ENCODE data around the gene RHO.
A peak's percentile ranks its signal among the peaks of the same experiment; 100 is the strongest.

RHO gene

GRCh38 chr3:129547241-129547640, 18.8 kb downstream of the RHO start:
- TF ChIP-seq, protein P1, sequence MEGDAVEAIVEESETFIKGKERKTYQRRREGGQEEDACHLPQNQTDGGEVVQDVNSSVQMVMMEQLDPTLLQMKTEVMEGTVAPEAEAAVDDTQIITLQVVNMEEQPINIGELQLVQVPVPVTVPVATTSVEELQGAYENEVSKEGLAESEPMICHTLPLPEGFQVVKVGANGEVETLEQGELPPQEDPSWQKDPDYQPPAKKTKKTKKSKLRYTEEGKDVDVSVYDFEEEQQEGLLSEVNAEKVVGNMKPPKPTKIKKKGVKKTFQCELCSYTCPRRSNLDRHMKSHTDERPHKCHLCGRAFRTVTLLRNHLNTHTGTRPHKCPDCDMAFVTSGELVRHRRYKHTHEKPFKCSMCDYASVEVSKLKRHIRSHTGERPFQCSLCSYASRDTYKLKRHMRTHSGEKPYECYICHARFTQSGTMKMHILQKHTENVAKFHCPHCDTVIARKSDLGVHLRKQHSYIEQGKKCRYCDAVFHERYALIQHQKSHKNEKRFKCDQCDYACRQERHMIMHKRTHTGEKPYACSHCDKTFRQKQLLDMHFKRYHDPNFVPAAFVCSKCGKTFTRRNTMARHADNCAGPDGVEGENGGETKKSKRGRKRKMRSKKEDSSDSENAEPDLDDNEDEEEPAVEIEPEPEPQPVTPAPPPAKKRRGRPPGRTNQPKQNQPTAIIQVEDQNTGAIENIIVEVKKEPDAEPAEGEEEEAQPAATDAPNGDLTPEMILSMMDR (IDR thresholded peaks at IDR 0.05; ENCODE audit: low read depth, low read length) = no peak
- no peak overlapping the region for H3K4me3 ChIP-seq (ENCODE audit: low read depth, low read length)
- in situ Hi-C loops (cut with HindIII; ENCODE audit: low sequenced_read_pairs) = no loop called here
- DNase-seq (ENCODE audit: low read depth, low spot score) = no peak

DNA sequence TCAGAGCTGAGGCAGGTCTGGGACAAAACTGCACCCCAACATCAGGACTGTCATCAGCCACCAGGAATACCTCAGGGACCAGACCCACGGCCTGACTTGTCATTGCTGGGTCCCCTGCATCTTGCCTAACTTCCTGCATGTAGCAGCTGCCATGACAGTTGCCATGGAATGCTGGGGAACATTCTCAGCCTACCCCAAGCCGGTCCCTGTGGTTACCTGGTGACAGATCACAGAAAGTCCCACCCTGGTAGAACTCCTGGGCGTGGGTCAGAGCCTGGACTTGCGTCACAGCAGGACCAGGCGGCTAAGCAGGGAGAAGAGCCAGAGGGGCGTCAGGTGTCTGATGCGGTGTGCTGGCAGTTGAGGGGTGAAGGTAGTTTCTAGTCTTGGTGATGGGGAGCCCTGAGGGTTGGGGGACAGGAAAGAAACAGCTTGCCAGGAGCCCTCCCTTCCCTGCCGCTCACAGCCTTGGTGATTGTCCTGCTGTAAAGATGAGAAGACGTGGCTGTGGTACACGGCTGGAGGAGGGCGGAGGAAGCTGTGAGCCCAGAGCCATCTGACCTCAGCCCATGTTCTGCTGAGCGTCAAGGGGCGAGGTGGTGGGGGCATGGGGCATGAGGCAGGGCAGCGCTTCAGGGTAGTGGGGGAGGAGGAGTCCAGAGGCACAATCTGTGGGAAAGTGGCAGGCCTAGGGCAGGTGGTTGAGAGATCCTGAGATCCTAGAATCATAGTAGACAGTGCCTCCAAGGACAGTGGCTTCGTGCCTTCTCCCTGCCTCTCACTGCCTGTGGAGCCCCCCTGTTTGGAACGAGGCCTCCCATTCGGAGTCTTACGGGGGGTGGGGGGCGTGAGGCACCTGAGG, 19.9 kb downstream of the RHO start:
- in situ Hi-C loops (cut with HindIII; ENCODE audit: low sequenced_read_pairs) = no loop called here
- no peak for DNase-seq (ENCODE audit: low read depth, low spot score)
- H3K4me3 ChIP-seq (ENCODE audit: low read depth, low read length) = no peak overlapping the region
- TF ChIP-seq, protein P1 (IDR thresholded peaks at IDR 0.05; ENCODE audit: low read depth, low read length) = no peak

DNA sequence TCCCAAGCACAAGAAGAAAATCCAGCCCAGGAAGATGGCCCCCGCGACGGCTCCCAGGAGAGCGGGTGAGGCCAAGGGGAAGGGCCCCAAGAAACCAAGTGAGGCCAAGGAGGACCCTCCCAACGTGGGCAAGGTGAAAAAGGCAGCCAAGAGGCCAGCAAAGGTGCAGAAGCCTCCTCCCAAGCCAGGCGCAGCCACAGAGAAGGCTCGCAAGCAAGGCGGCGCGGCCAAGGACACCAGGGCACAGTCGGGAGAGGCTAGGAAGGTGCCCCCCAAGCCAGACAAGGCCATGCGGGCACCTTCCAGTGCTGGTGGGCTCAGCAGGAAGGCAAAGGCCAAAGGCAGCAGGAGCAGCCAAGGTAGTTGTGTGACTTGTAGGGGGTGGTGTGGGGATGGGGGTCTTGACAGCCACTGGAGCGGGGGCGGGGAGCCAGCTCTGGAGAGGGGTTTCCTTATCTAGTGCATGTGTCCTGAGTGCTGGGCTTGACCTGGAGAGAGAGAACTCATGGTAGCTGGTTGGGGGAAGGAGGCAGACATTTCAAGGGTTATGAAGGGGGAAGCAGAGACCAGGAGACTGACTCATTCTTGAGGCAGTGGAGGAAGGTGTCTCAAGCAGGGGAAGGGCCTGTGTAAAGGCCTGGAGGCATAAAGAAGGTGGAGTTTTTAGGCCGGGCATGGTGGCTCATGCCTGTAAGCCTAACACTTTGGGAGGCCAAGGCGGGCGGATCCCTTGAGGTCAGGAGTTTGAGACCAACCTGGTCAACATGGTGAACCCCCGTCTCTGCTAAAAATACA, 20.8 kb downstream of the RHO start:
- TF ChIP-seq, protein P1 (IDR thresholded peaks at IDR 0.05; ENCODE audit: low read depth, low read length) = no peak
- no peak overlapping the region for H3K4me3 ChIP-seq (ENCODE audit: low read depth, low read length)
- peak; percentile 23 for DNase-seq (ENCODE audit: low read depth, low spot score)
- in situ Hi-C loops (cut with HindIII; ENCODE audit: low sequenced_read_pairs) = no loop called here

DNA sequence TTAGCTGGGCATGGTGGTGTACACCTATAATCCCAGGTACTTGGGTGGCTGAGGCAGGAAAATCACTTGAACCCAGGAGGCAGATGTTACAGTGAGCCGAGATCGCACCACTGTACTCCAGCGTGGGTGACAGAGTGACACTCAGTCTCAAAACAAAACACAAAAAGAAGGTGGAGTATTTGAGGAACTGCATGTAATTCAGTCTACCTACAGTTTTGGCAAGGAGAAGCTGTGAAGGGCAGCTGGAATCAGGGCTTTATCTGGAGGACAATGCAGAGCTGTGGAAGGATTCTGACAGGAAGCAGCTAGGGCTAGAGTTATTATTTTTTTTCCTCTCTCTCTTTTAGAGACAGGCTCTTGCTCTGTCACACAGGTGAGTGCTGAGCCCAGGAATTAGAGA, 21.4 kb downstream of the RHO start:
- no peak for DNase-seq (ENCODE audit: low read depth, low spot score)
- no peak overlapping the region for H3K4me3 ChIP-seq (ENCODE audit: low read depth, low read length)
- TF ChIP-seq, protein P1 (IDR thresholded peaks at IDR 0.05; ENCODE audit: low read depth, low read length) = no peak
- in situ Hi-C loops (cut with HindIII; ENCODE audit: low sequenced_read_pairs) = no loop called here

GRCh38 chr3:129552287-129553050, 24.0 kb downstream of the RHO start:
- in situ Hi-C loops (cut with HindIII; ENCODE audit: low sequenced_read_pairs) = no loop called here
- no peak for DNase-seq (ENCODE audit: low read depth, low spot score)
- H3K4me3 ChIP-seq (ENCODE audit: low read depth, low read length) = no peak overlapping the region
- TF ChIP-seq, protein P1 (IDR thresholded peaks at IDR 0.05; ENCODE audit: low read depth, low read length) = no peak

DNA sequence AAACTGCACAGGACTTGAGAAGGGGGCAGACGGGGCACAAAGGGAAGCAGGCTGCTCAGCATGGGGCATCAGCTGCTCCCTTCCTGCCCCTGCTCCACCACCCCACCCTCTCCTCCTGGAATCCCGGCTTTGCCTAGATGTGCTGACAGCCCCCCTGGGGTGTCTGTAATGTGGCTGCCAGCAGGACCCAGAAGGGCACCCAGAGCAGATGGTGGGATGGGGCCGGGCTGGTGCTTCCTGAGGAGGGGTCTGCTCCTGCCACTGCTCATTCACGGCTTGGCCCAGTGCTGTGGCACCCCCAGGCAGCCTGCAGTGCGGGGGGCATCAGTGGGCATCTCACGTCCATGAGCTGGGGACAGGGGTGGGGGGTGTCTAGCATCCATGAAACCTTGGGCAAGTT, 24.7 kb downstream of the RHO start:
- no peak overlapping the region for H3K4me3 ChIP-seq (ENCODE audit: low read depth, low read length)
- TF ChIP-seq, protein P1 (IDR thresholded peaks at IDR 0.05; ENCODE audit: low read depth, low read length) = no peak
- no peak for DNase-seq (ENCODE audit: low read depth, low spot score)
- in situ Hi-C loops (cut with HindIII; ENCODE audit: low sequenced_read_pairs) = no loop called here
